ENCODE results near the gene PCSK1. TPM values are rescaled to one million over a fixed set of nuclear protein-coding genes. Genes with fewer than 3 reads are reported as not detected.

The PCSK1 gene
- total RNA-seq, 1 experiment from 2014 or later, result not detected

GRCh38 chr5:96481009-96481786, 48.1 kb upstream of the PCSK1 start:
- POLR2A ChIA-PET, result no interaction called here
- CTCF ChIA-PET, result no interaction called here

More at GRCh38 chr5:96481009-96481786, 48.1 kb upstream of the PCSK1 start:
- TF ChIP-seq SP1 (IDR thresholded peaks at IDR 0.05; ENCODE audit: low read depth) (no peak), SRF (IDR thresholded peaks at IDR 0.05; ENCODE audit: low read depth) (no peak), ZBTB33 (IDR thresholded peaks at IDR 0.05; ENCODE audit: extremely low read depth, insufficient replicate concordance, low read length) (no peak), REST (IDR thresholded peaks at IDR 0.05; ENCODE audit: low read depth) (no peak), EZH2phosphoT487 (IDR thresholded peaks at IDR 0.05; ENCODE audit: borderline replicate concordance) (no peak), EGR1 (IDR thresholded peaks at IDR 0.05; ENCODE audit: low read depth) (no peak), TCF7L2 (IDR thresholded peaks at IDR 0.05; ENCODE audit: borderline replicate concordance, extremely low read depth, insufficient read depth, insufficient read length) (no peak)
- no peaks in the 10 kb centered on the region for H4K20me1 ChIP-seq (ENCODE audit: insufficient read depth)
- RAD21 ChIA-PET (ENCODE audit: low non-redundant PET in 1 of 2, low total read pairs in 2 of 2, uncharacterized antibody in 2 of 2, unreplicated experiment in 2 of 2), result no interaction called here
- BruUV-seq (replicated peaks), result no TSS peak
- H3K9me2 ChIP-seq (ENCODE audit: insufficient read depth), result no peaks in the 10 kb centered on the region
- H3K9ac ChIP-seq (ENCODE audit: low read length), result no peak overlapping the region
- no peaks in the 10 kb centered on the region for H3K36me3 ChIP-seq (ENCODE audit: control insufficient read depth in 1 of 2, insufficient read depth in 2 of 2, low read length in 2 of 2)
- no peaks in the 10 kb centered on the region for H3K4me1 ChIP-seq (ENCODE audit: control insufficient read depth in 1 of 2, insufficient read depth in 2 of 2, low read length in 2 of 2)
- H3K27ac ChIP-seq (ENCODE audit: low read depth, low read length), result no peak overlapping the region
- no peak overlapping the region for H2AFZ ChIP-seq (ENCODE audit: low read depth, low read length, poor library complexity, severe bottlenecking)
- intact Hi-C loops (cut with micrococcal nuclease), result no loop called here
- no peaks in the 10 kb centered on the region for H3K9me3 ChIP-seq (ENCODE audit: control insufficient read depth in 1 of 2, insufficient read depth in 1 of 2, low read depth in 1 of 2, low read length in 2 of 2)
- DNase-seq (ENCODE audit: low read depth, low spot score) (no peak), ATAC-seq (no peak)
- peaks cover 20% of the 10 kb centered on the region; the same call in 1 of the 2 replicates for H3K27me3 ChIP-seq (ENCODE audit: insufficient read depth, low read length)
- no peak overlapping the region for H3K4me2 ChIP-seq (ENCODE audit: low read length)
- H3K79me2 ChIP-seq (ENCODE audit: insufficient read depth, low read length), result no peaks in the 10 kb centered on the region
- H3K4me3 ChIP-seq (replicated peaks in 1 of 2; ENCODE audit: low read depth in 1 of 2, low read length in 2 of 2), result no peak overlapping the region

All from HCT116 (cell line).